Measurements from ENCODE around the gene NELFB. TPM values are rescaled to one million over a fixed set of nuclear protein-coding genes. Genes with fewer than 3 reads are reported as not detected.
A peak's percentile ranks its signal among the peaks of the same experiment; 100 is the strongest.

Gene NELFB
- total RNA-seq, 1 donor from 2014 or later = 48.3 TPM

DNA sequence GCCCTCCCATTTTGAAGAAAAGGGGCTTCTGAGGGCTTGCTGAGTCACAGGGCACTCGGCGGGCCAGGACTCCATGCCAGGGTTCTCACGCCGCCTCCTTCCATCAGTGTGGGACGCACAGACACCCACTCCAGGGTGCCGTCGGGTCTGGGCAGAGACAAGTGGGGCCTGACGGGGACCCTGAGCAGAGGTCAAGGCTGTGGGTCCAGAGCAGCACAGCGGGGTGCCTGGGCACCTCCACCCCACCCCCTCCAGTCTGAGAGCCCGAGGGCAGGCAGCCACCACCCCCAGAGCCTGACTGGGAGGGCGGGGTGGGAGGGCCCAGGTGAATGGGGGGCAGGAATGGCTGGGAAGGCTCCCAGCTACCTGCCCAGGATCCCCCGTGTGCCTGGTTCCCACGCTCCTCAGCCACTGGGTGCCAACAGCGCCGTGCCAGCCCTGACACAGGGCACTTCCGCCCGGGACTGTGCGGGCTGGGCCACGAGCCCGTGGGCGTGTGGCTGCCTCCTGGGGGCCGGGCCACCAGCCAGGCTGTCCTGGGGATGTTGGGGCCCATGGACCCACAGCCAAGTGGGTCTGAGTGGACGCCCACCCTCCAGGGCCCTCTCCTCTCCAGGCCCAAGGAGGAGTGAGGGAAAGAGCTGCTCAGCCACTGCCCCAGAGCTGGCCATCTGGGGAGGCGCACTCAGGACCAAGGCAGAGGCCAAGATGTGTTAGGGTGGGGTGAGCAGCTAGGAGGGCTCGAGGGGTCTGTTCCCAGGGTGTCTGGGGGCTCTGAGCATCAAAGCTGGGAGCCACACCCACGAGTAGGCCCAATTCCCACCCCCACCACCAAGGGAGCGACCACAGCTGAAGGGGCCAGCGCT lies 57.1 kb downstream of the NELFB start:
- no peak for DNase-seq (ENCODE audit: low read depth)

DNA sequence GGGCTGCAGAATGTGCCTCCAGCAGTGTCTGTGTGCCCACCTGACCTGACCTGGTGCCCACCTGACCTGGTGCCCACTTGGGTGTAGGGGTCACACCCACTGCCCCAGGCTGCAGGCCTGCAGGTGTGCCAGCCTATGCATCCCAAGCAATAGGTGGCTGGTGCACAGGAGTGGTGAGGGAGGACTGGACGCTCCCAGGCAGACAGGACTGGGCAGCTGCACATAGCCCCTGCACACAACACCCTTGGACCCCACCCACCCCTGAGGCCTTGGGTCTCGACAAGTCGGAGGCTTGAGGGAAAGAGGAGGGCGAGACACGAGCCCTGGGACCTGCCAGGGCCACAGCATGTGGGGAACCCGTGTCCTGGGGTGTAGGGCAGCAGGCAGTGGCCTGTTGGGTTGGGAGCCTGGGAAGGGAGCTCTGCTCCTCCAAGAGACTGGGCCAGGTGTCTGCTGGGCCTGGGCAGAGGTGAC lies 57.8 kb downstream of the NELFB start:
- DNase-seq (ENCODE audit: low read depth) = no peak

DNA sequence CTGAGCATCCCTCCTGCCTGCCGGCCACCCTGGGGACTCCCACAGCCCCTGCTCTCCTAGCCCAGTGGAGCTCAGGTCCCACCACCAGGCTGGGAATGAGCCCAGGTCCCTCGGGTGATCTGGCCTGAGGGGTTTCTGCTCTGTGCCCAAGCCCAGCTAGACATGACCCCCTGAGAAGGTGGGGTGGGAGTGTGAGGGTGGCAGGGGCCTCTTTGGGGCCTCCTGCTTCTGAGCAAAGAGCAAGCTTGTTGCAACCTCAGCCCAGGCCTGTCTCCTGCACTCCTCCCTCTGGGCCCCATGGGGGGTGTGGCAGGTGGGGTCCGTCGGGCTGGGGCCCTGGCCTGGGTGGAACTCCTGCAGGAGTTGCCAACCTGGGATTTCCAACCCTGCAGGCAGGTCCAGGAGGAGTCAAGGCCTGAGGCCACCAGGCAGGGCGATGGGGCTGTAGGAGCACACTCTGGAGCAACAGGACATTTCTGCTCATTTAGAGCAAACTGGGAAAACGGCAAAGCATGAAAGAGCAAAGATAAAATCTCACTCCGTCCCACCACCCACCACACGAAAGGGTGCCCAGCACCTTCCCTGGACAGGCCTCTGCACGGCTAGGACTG lies 58.3 kb downstream of the NELFB start:
- no peak for DNase-seq (ENCODE audit: low read depth)

DNA sequence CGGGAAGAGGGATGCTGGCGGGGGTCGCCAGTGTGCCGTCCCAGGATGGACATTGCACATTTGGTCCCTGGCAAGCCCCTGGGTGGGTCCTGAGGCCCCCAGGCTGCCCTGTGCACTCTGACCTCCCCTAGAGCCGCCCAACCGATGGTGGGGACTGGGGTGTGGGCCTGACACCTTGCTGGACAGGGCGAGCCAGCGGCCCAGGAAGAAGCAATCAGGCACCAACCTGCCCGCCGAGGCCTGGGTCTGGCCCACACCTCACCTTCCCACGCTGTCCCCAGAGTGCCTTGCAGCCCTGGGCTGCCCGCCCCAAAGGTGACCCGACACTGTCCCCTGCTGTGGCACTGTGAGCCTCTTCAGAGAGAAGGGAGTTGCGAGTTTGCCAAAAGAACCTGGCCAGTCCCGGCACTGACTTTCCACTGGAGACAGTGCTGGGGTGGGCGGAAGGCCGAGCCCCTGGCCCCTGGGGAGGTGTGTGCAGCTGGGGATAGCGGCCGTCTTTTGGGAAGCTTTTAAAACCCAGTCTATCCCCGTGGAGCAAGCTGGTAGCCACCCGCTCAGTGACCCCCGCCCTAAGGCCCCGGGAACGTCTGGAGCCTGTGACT lies 58.9 kb downstream of the NELFB start:
- DNase-seq (ENCODE audit: low read depth) = no peak

DNA sequence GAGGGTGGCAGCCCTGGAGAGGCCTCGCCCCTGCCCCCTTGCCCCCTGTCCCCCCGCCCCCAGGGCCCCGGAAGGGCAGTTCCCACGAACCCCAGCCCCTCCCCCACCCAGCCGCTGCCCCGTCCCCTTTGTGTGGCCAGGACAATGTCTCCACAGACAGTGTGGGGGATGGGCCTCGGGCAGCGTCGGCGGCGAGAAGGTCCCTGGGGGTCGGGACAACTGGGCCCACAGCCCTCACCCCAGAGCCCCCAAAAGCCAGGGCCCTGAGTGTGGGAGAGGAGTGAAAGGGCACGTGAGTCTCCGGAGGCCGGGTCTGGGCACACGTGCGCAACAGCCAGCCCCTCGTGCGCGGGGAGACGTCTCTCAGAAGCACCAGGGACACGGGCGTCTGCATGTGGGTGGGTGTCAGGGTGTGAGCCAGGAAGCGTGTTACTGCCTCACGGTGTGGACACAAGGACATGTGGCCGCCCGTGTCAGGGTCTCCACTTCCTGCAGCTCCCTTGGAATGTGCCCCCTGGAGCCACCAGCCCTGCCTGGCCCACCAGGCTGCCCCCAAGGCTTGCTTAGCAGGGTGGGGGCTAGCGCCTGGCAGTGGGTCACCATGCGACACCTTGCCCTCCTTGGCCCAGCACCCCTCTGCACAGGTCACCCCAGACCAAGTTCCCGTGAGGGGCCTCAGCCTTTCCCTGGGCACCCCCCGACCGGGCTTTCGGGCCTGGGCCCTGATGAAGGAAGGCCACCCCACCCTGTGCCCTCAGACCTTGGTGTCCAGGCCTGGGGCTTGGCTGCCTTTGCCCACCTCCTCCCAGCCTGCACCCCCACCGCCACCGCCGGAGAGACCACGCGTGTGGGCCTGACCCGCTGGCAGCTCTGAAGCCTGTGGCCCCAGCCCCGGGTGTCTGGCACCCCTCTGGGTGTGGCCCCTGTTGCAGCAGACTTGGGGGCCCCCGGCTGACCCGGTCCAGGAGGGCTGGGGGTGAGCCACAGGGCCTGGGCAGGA lies 59.7 kb downstream of the NELFB start:
- DNase-seq (ENCODE audit: low read depth) = no peak

DNA sequence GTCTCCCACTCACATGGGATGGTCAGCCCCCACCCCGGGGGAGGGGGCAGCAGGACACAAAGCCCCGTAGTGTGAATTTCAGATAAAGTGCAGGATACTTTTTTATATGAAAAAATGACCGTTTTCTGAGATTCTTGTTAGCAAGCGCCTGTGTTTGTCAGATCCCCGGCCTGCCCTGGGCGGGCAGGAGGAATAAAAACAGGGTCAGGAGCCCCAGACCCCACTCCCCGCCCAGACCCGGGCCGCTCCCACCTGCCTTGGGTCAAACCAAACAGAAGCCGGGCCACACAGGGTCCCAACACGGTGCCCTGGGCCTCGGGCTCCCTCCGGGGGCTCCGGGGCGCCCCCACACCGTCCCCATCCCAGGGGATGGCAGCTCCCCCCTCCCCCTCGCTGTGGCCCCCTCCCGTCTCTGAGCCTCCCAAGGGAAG lies 60.5 kb downstream of the NELFB start:
- DNase-seq (ENCODE audit: low read depth) = no peak

DNA sequence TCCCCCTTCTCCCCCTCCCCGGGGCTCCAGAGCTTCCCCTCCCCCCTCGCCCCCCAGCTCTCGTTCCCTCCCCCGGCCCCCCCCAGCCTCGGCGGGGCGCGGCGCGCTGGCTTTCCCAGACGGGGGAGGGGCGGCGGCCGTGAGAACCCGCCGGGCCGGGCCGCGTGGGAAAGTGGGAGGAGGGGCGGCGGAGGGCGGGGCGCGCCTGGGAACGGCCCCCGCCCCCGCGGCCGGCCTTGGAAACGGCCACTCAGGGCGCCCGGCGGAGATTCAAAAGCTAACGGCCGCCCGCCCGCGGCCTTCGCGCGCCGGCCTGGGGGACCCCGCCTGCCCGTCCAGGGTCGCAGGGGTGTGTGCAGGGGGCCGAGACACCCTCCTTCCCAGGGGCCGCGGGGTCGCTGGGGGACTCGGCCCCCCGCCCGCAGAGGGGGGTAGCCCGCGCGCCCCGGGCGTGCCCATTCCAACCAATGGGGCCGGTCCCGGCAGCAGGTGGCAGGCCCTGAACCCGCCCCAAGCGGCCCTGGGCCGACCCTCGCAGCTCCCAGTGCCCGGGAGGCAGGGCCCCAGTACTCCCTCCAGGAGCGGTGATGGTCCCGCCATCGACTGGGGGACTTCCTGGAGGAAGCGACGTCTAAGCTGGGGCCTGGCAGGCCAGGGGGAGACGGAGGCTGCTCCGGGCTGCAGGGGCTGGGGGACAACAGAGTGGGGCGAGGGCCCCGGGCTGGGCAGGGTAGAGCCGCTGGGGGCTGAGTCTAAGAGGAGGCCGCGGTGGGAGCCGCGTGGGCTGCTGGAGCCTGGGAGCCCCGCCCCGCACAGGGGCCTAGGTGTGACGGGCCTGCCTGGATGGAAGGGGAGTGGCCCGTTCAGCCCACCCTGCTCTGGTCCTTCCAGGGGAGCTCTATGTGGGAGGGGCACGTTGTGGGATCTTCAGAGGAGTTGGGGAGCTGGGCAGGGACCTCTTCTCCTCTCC lies 61.2 kb downstream of the NELFB start:
- no peak for DNase-seq (ENCODE audit: low read depth)

DNA sequence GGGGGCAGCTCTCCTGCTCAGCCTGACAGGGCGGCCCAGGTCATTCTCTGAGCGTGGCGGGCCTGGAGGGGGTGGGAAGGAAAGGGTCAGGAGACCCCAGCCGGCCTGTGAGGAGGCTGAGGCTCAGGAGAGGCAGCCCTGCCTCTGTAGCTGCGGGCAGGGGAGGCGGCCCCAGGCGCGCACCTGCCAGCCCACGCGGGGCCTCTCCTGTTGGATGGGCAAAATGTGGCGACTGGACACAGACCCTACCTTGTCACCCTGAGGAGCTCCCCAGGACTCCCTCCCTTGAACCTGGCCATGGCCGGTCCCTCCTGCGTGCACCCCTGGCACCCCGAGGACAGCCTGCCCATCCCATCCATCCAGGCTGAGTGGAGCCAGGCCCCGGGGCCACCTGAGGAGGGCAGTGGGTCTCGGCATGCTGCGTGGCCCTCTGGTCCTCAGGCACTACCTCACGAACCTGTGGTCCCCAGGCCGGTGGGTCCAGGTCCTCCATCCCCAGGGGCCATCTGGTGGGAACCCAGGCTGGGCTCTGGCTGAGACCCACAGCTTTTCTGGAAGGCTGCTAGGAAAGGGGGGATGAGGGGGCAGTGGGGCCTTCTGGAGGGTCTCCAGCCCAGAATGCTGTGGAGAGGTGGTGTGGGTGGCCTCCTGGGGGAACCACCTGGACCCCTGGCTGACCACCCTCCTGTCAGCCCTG lies 62.0 kb downstream of the NELFB start:
- DNase-seq (ENCODE audit: low read depth) = no peak

DNA sequence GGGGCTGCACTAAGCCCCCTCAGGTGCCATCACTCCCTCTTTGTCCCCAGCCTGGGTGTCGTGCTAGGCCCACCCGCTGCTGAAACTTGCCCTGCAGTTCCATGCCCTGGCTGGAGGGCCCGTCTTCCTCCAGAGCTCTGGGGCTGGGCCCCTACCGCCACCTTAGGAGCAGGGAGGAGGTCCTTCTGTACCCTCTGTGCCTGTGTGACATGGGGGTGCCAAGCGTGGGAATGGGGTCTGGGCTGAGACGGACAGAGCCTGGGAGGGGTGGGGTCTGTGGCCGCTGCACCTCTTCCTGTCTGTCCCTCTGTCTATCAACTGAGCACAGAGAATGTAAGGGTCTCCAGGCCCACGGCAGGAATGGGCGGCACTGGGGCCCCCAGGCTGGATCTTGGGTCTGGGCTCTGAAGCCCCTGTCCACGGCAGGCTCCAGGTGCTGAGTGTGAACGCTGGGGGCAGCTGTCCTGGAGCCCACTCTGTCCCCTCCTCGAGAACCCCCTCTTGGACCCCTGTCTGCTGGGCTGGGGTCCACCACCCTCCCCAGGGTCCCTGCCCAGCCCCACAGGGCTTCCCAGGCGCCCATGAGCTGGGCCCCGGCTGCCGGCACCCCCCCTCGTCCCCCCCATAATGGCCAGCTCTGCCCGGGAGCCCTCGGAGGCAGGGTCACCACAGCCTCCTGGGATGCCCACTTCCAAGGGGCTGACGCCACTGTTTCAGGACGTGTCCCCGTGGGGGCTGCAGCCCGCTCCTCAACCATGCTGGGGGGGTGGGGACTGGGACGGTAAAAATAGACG lies 62.8 kb downstream of the NELFB start:
- DNase-seq (ENCODE audit: low read depth) = no peak

DNA sequence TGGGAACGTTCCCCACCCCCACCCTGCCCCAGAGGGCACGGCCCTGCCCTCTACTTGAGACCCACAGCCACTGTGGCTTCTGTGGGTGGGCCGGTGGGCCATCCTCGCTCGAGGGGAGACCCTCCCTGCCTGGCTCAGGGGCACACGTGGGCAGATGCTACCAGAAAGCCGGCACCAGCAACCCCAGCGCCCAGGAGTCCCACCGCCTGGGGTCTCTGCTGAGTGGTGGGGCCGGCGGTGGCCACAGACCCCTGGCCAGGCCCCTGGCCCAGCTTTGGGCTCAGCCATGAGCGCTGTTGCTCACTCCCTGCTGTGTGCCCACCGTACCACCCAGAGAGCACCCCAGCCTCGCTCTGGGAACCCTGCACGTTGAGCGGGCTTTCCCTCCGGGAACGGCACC lies 63.5 kb downstream of the NELFB start:
- DNase-seq (ENCODE audit: low read depth) = no peak

DNA sequence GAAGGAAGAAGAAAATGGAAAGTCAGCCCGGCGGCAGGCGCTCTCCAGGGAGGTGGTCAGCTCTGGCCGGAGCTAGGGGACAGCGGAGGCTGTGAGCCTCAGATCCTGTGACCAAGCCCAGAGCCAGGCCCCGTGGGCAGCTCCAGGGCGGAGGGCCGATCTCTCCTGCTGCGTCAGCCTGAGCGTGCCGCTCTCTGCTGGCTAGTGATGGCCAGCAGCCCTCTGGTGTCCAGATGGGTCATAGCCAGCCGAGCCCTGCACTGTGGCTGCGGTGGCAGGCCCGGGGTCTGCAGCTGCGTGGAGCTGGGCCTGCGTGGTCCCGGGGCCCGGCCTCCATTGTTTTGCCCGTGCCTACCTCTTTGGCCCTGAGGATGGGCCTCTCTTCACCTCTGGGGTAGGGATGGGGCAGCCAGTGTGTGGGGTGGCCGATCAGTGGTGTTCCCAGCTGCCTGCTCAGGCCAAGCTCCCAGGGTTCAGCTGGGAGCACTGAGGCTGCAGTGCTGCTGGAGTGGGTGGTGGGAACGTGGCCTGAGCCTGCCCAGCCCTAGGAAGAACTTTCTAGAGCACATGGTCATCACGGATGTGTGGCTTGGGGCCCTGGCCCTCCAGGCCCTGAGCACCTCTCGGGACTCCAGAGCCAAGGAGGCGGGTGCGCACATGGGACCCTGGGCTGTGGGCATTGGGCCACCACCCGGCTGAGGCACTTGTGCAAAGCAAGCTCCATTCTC lies 64.0 kb downstream of the NELFB start:
- DNase-seq (ENCODE audit: low read depth) = peak; percentile 79

DNA sequence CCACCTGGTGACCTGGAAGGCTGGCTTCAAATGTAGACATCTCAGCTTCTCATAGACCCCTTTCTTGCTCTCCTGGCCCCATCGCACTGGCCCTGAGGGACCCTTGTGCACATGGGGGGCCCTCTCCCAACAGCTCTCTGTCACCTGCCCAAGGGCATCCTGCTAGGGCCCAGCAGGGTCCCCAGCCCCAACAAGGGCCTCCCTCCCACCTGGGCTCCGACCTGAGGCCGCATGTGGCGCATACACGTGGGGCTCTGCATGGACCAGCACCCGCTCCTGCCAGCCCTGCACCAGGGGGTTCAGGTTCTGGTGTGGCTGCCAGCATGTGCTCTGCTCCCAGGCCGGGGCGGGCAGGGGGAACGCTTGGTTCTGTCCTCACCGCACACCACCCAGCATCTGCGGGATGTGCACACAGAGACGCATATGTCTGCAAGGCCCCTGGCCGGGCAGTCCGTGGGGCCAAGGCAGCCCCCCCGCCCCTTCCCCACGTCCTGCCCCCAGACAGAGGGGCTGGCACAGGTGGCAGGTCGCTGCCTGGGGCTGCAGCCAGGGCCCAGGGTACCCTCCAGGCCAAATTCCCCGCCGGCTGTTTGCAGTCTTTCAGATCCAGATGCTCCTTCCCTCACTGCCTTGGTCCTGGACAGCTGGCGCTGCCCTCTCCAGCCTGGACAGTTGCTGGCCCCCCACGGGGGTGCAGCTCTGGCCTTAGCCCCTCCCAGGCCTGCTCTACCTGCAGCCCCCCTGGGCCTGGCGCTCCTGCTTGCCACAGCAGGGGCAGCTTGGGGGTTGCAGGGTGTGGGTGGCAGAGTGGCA lies 64.8 kb downstream of the NELFB start:
- DNase-seq (ENCODE audit: low read depth) = no peak

DNA sequence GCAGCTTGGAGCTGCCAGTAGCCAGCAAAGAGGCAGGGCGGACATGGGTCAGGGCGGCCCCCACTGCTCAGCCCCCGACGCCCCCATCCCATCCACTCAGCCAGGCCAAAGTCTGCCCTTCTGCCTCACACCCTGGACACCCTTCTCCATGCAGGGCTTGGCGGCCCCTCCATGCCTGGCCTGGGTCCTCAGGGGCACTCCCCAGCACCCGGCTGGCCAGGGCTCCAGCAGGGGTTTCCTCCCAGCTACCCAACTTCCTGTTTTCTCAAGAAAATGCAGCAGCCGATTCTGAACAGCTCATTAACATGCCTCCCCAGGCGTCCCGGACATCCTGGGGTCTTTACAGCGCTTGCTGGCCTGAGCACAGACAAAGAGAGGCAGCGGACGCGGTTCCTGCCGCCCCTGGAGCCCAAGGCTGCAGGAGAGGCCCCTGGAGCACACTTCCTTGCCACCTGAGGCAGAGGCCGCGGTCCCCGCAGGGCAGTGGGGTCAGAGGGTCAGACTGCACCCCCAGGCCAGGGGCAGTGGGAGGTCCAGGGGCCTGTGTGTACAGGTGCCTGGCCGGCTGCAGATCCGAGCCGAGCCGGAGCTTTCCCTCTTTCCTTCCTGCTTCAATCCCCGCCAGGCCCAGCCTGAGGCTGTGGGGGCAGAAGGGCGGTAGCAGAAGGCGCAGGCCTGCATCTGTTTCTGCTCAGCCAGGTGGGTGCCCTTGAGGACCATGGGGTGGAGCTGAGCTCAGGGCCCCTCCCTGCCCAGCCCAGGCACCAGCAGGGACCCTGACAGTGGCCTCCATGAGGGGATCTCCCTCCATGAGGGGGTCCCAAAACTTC lies 65.6 kb downstream of the NELFB start:
- DNase-seq (ENCODE audit: low read depth) = no peak

DNA sequence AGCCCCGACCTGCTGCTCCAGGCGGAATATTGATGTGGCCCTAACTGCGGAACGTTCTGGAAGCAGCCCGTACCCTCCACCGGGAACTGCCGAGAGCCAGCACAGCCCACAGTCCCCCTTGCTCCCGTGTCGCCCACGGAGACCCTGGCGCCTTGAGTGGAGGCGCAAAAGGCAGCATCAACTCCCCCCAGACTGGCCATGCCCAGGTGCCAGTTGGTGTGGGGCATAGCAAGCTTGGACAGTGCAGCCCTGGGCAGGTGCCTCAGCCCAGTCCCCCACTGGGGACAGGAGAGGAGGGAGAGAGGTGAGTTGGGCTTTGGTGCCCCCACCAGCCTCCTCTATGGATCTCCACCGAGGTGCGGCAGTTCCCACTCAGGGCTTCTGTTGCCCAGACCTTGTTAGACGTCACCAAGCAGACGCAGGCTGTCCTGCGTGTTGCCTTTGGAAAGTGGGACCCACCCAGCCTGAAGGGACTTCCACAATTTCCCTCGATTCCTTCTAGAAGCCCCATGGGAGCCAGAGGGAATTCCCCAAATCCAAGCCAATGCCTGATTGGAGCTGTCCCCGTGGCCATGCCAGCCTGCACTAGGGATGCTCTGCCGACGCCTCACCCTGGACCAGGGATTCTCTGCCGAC lies 66.7 kb downstream of the NELFB start:
- no peak for DNase-seq (ENCODE audit: low read depth)
